Measurements from ENCODE around the gene OBI1.

The OBI1 gene

GRCh38 chr13:78604782-78605611, 54.0 kb downstream of the OBI1 start:
- DNase-seq (ENCODE audit: low read depth in 4 of 4, low spot score in 1 of 4) = no peak

- DNase-seq (ENCODE audit: low read depth in 4 of 4, low spot score in 1 of 4) = peak in 2 of 4 experiments; percentile 54 to 62
Observed at GRCh38 chr13:78603240-78603957, 55.6 kb downstream of the OBI1 start, which contains the start of gene POU4F1. Gene POU4F1 (minus strand): TSS chr13:78603552. CDS start chr13:78603326, 226 bp downstream.

- no peak for DNase-seq (ENCODE audit: low read depth in 4 of 4, low spot score in 1 of 4)
Observed at GRCh38 chr13:78602561-78603239, 56.3 kb downstream of the OBI1 start.

GRCh38 chr13:78601874-78602560, 56.9 kb downstream of the OBI1 start:
- DNase-seq (ENCODE audit: low read depth in 4 of 4, low spot score in 1 of 4) = no peak

- DNase-seq (ENCODE audit: low read depth in 4 of 4, low spot score in 1 of 4) = no peak
Observed at GRCh38 chr13:78601124-78601873, 57.7 kb downstream of the OBI1 start.

- no peak for DNase-seq (ENCODE audit: low read depth in 4 of 4, low spot score in 1 of 4)
Observed at GRCh38 chr13:78600280-78600883, 58.6 kb downstream of the OBI1 start.

GRCh38 chr13:78599645-78600279, 59.2 kb downstream of the OBI1 start:
- no peak for DNase-seq (ENCODE audit: low read depth in 4 of 4, low spot score in 1 of 4)

GRCh38 chr13:78598966-78599644, 59.9 kb downstream of the OBI1 start:
- DNase-seq (ENCODE audit: low read depth in 4 of 4, low spot score in 1 of 4) = no peak

GRCh38 chr13:78598116-78598781, 60.7 kb downstream of the OBI1 start:
- DNase-seq (ENCODE audit: low read depth in 4 of 4, low spot score in 1 of 4) = no peak

GRCh38 chr13:78597602-78597932, 61.4 kb downstream of the OBI1 start:
- no peak for DNase-seq (ENCODE audit: low read depth in 4 of 4, low spot score in 1 of 4)

- DNase-seq (ENCODE audit: low read depth in 4 of 4, low spot score in 1 of 4) = no peak
Observed at GRCh38 chr13:78596736-78597601, 62.0 kb downstream of the OBI1 start.

- no peak for DNase-seq (ENCODE audit: low read depth in 4 of 4, low spot score in 1 of 4)
Observed at GRCh38 chr13:78596399-78596735, 62.6 kb downstream of the OBI1 start.

GRCh38 chr13:78595495-78596398, 63.2 kb downstream of the OBI1 start:
- DNase-seq (ENCODE audit: low read depth in 4 of 4, low spot score in 1 of 4) = no peak

GRCh38 chr13:78594456-78594975, 64.4 kb downstream of the OBI1 start:
- DNase-seq (ENCODE audit: low read depth in 4 of 4, low spot score in 1 of 4) = no peak

GRCh38 chr13:78593652-78594455, 65.1 kb downstream of the OBI1 start:
- no peak for DNase-seq (ENCODE audit: low read depth in 4 of 4, low spot score in 1 of 4)

GRCh38 chr13:78593129-78593528, 65.8 kb downstream of the OBI1 start:
- no peak for DNase-seq (ENCODE audit: low read depth in 4 of 4, low spot score in 1 of 4)
